SK-N-SH treated with all-trans-retinoic acid at 6 μM for 48 hours (cell line): ENCODE measurements around the gene SERPINF2.

Experiments
- ATAC-seq: fragments of 200-7000 bp; cut with Tn5 transposase; 3 replicates; pipeline ENCODE4 v1.9.1; 2020; ENCODE audit warnings: mild to moderate bottlenecking, moderate library complexity
- ARNTL ChIP-seq: fragments of 450-650 bp; formaldehyde crosslinking; IDR thresholded peaks from 2 replicates; pipeline ENCODE4 v1.5.0; 2020; ENCODE audit warnings: low read depth, mild to moderate bottlenecking, moderate library complexity, borderline replicate concordance
- BACH2 ChIP-seq: fragments of 250-450 bp; sonication (Bioruptor Pico); IDR thresholded peaks from 2 replicates; pipeline ENCODE4 v1.9.0; 2021; ENCODE audit warnings: mild to moderate bottlenecking, borderline replicate concordance
- CREB5 ChIP-seq: fragments of 250-450 bp; sonication (Bioruptor Pico); IDR thresholded peaks from 2 replicates; pipeline ENCODE4 v1.5.1; 2020; ENCODE audit warnings: low read depth, mild to moderate bottlenecking, moderate library complexity
- CSDC2 ChIP-seq: fragments of 250-450 bp; sonication (Bioruptor Pico); IDR thresholded peaks from 2 replicates; pipeline ENCODE4 v1.5.0; 2020; ENCODE audit warnings: mild to moderate bottlenecking, moderate library complexity
- CSRNP3 ChIP-seq: fragments of 250-450 bp; sonication (Bioruptor Pico); IDR thresholded peaks from 2 replicates; pipeline ENCODE4 v1.5.1; 2021; ENCODE audit warnings: mild to moderate bottlenecking, moderate library complexity
- ESRRG ChIP-seq: fragments of 250-450 bp; sonication (Bioruptor Pico); IDR thresholded peaks from 2 replicates; pipeline ENCODE4 v1.6.1; 2021; ENCODE audit warnings: mild to moderate bottlenecking
- GLIS3 ChIP-seq: fragments of 250-450 bp; sonication (Bioruptor Pico); IDR thresholded peaks from 2 replicates; pipeline ENCODE4 v1.5.0; 2020; ENCODE audit warnings: mild to moderate bottlenecking, moderate library complexity
- ISL1 ChIP-seq: fragments of 250-450 bp; sonication (Bioruptor Pico); IDR thresholded peaks from 2 replicates; pipeline ENCODE4 v2.1.2; 2022; ENCODE audit warnings: mild to moderate bottlenecking, moderate library complexity
- OSR1 ChIP-seq: fragments of 250-450 bp; sonication (Bioruptor Pico); IDR thresholded peaks from 2 replicates; pipeline ENCODE4 v1.8.0; 2022; ENCODE audit warnings: moderate library complexity, mild to moderate bottlenecking, inconsistent platforms
- PATZ1 ChIP-seq: fragments of 250-450 bp; sonication (Bioruptor Pico); IDR thresholded peaks from 2 replicates; pipeline ENCODE4 v1.8.0; 2020; ENCODE audit warnings: mild to moderate bottlenecking, moderate library complexity, borderline replicate concordance
- POU6F1 ChIP-seq: fragments of 250-450 bp; sonication (Bioruptor Pico); IDR thresholded peaks from 2 replicates; pipeline ENCODE4 v1.8.0; 2021; ENCODE audit warnings: low read depth, mild to moderate bottlenecking, moderate library complexity, borderline replicate concordance
- PPARA ChIP-seq: fragments of 250-450 bp; sonication (Bioruptor Pico); IDR thresholded peaks from 2 replicates; pipeline ENCODE4 v1.5.0; 2020; ENCODE audit warnings: mild to moderate bottlenecking, borderline replicate concordance
- RARB ChIP-seq: fragments of 250-450 bp; sonication (Bioruptor Pico); IDR thresholded peaks from 2 replicates; pipeline ENCODE4 v1.8.0; 2021; ENCODE audit warnings: mild to moderate bottlenecking, moderate library complexity
- SNAI2 ChIP-seq: fragments of 250-450 bp; sonication (Bioruptor Pico); IDR thresholded peaks from 2 replicates; pipeline ENCODE4 v1.5.0; 2020; ENCODE audit warnings: mild to moderate bottlenecking, moderate library complexity
- TCF4 ChIP-seq: fragments of 250-450 bp; sonication (Bioruptor Pico); IDR thresholded peaks from 2 replicates; pipeline ENCODE4 v1.8.0; 2021; ENCODE audit warnings: mild to moderate bottlenecking, moderate library complexity, borderline replicate concordance
- TOX ChIP-seq: fragments of 250-450 bp; sonication (Bioruptor Pico); IDR thresholded peaks from 2 replicates; pipeline ENCODE4 v1.8.0; 2021; ENCODE audit warnings: mild to moderate bottlenecking, moderate library complexity, borderline replicate concordance
- TSHZ2 ChIP-seq: fragments of 250-450 bp; sonication (Bioruptor Pico); IDR thresholded peaks from 2 replicates; pipeline ENCODE4 v1.5.0; 2020; ENCODE audit warnings: mild to moderate bottlenecking, moderate library complexity
- ZC3H10 ChIP-seq: fragments of 250-450 bp; sonication (Bioruptor Pico); IDR thresholded peaks from 2 replicates; pipeline ENCODE4 v1.5.1; 2021; ENCODE audit warnings: mild to moderate bottlenecking, moderate library complexity
- ZFP3 ChIP-seq: fragments of 250-450 bp; sonication (Bioruptor Pico); IDR thresholded peaks from 2 replicates; pipeline ENCODE4 v1.5.0; 2020; ENCODE audit warnings: mild to moderate bottlenecking, moderate library complexity
- ZFP30 ChIP-seq: fragments of 450-650 bp; formaldehyde crosslinking; IDR thresholded peaks from 2 replicates; pipeline ENCODE4 v1.5.0; 2022; ENCODE audit warnings: mild to moderate bottlenecking, moderate library complexity
- ZNF565 ChIP-seq: fragments of 450-650 bp; formaldehyde crosslinking; conservative IDR thresholded peaks from 2 replicates; pipeline ENCODE4 v1.5.0; 2020; ENCODE audit warnings: low read depth, mild to moderate bottlenecking, moderate library complexity
- ZNF70 ChIP-seq: fragments of 450-650 bp; formaldehyde crosslinking; IDR thresholded peaks from 2 replicates; pipeline ENCODE4 v1.5.0; 2020; ENCODE audit warnings: mild to moderate bottlenecking, moderate library complexity
- ZNF8 ChIP-seq: fragments of 450-650 bp; formaldehyde crosslinking; IDR thresholded peaks from 2 replicates; pipeline ENCODE4 v1.5.0; 2020; ENCODE audit warnings: mild to moderate bottlenecking, moderate library complexity

The SERPINF2 gene

GRCh38 chr17:1732833-1733321 lies 9.8 kb upstream of the SERPINF2 start:
- TF ChIP-seq ZC3H10 (CRISPR knock-in tag) = no peak
- TF ChIP-seq PATZ1 = no peak
- no peak for TF ChIP-seq CSDC2
- no peak for TF ChIP-seq ZFP30 (CRISPR knock-in tag)
- TF ChIP-seq GLIS3 (CRISPR knock-in tag) = no peak
- no peak for TF ChIP-seq RARB (CRISPR knock-in tag)
- no peak for TF ChIP-seq POU6F1 (CRISPR knock-in tag)
- no peak for TF ChIP-seq TOX (CRISPR knock-in tag)
- TF ChIP-seq ARNTL (CRISPR knock-in tag) = no peak
- TF ChIP-seq ZNF8 (CRISPR knock-in tag) = no peak
- TF ChIP-seq ZNF70 (CRISPR knock-in tag) = no peak
- no peak for TF ChIP-seq ZFP3 (CRISPR knock-in tag)
- TF ChIP-seq OSR1 (CRISPR knock-in tag) = no peak
- TF ChIP-seq TCF4 (CRISPR knock-in tag) = no peak
- TF ChIP-seq BACH2 = no peak
- TF ChIP-seq PPARA = no peak
- no peak for TF ChIP-seq CSRNP3 (CRISPR knock-in tag)
- no peak for TF ChIP-seq TSHZ2 (CRISPR knock-in tag)
- TF ChIP-seq, all 23 proteins: peak for 0
- no peak for ATAC-seq

GRCh38 chr17:1733759-1734158 lies 8.9 kb upstream of the SERPINF2 start:
- TF ChIP-seq ZFP3 (CRISPR knock-in tag) (no peak), ZFP30 (CRISPR knock-in tag) (no peak), RARB (CRISPR knock-in tag) (no peak), GLIS3 (CRISPR knock-in tag) (no peak), ESRRG (CRISPR knock-in tag) (no peak), ISL1 (no peak), OSR1 (CRISPR knock-in tag) (no peak), PPARA (no peak), TCF4 (CRISPR knock-in tag) (no peak), CREB5 (no peak), BACH2 (no peak), SNAI2 (CRISPR knock-in tag) (no peak), ZNF565 (CRISPR knock-in tag) (no peak), ARNTL (CRISPR knock-in tag) (no peak), CSRNP3 (CRISPR knock-in tag) (no peak), ZNF8 (CRISPR knock-in tag) (no peak), ZNF70 (CRISPR knock-in tag) (no peak)
- no peak for ATAC-seq
